Liver (tissue), 9 donors: ENCODE results near the gene PRPF31. TPM values are rescaled to one million over a fixed set of nuclear protein-coding genes. Genes with fewer than 3 reads are reported as not detected.

Experiments
- DNase-seq: peaks from one replicate; pipeline ENCODE4 v3.0.0-alpha.2; 2017; ENCODE audit warnings: low spot score
- H3K27ac ChIP-seq, 2 donors: one replicate each; pipeline ENCODE4 v1.7.0; 2013; ENCODE audit warnings: inconsistent platforms in 2 of 2, low read length in 2 of 2, control low read depth in 1 of 2, low read depth in 1 of 2, mild to moderate bottlenecking in 1 of 2
- H3K27me3 ChIP-seq, 4 donors: one replicate each; pipeline versions ENCODE4 v1.6.1 to v1.7.0; 2013; ENCODE audit warnings: low read length in 3 of 4, inconsistent platforms in 1 of 4, mild to moderate bottlenecking in 1 of 4, moderate library complexity in 1 of 4; ENCODE audit not compliant: control insufficient read depth in 4 of 4, insufficient read depth in 4 of 4
- H3K36me3 ChIP-seq, 4 donors: one replicate each; pipeline versions ENCODE4 v1.6.1 to v1.7.0; 2013; ENCODE audit warnings: low read length in 3 of 4, mild to moderate bottlenecking in 3 of 4, low read depth in 1 of 4, moderate library complexity in 1 of 4; ENCODE audit not compliant: control insufficient read depth in 4 of 4, insufficient read depth in 3 of 4
- H3K4me1 ChIP-seq, 4 donors: one replicate each; pipeline versions ENCODE4 v1.6.1 to v1.7.0; 2013; ENCODE audit warnings: low read length in 3 of 4, mild to moderate bottlenecking in 3 of 4, moderate library complexity in 1 of 4; ENCODE audit not compliant: control insufficient read depth in 4 of 4, insufficient read depth in 4 of 4
- H3K4me3 ChIP-seq, 3 donors: one replicate each; pipeline versions ENCODE4 v1.6.1 to v1.7.0; 2013; ENCODE audit warnings: low read length in 3 of 3, control low read depth in 1 of 3, low read depth in 1 of 3, mild to moderate bottlenecking in 1 of 3
- H3K9ac ChIP-seq, 2 donors: one replicate each; pipeline ENCODE4 v1.7.0; 2013; ENCODE audit warnings: low read length in 2 of 2, mild to moderate bottlenecking in 2 of 2, moderate library complexity in 2 of 2, control low read depth in 1 of 2, low read depth in 1 of 2
- H3K9me3 ChIP-seq, 4 donors: one replicate each; pipeline versions ENCODE4 v1.6.1 to v1.7.0; 2013; ENCODE audit warnings: low read length in 3 of 4; ENCODE audit not compliant: control insufficient read depth in 4 of 4
- ATF3 ChIP-seq: IDR thresholded peaks from 2 replicates; pipeline ENCODE4 v1.6.1; 2016; ENCODE audit warnings: antibody characterized with exemption
- CTCF ChIP-seq: fragments of 150-350 bp; IDR thresholded peaks from 2 replicates; pipeline ENCODE4 v1.5.1; 2017; ENCODE audit warnings: improper control_type of control experiment, low read depth, low read length; ENCODE audit not compliant: missing input control
- EGR1 ChIP-seq, 2 donors: IDR thresholded peaks; 2 replicates each; pipeline ENCODE4 v1.6.1; 2016 to 2018; ENCODE audit warnings: antibody characterized with exemption in 2 of 2, low read depth in 2 of 2
- FOXA1 ChIP-seq: IDR thresholded peaks from 2 replicates; pipeline ENCODE4 v1.6.1; 2016; ENCODE audit warnings: antibody characterized with exemption
- FOXA2 ChIP-seq: IDR thresholded peaks from 2 replicates; pipeline ENCODE4 v1.6.1; 2016; ENCODE audit warnings: antibody characterized with exemption
- GABPA ChIP-seq, 2 donors: IDR thresholded peaks in 1 of 2; conservative IDR thresholded peaks in 1 of 2; 2 replicates each; pipeline ENCODE4 v1.6.1; 2016; ENCODE audit warnings: antibody characterized with exemption in 2 of 2, mild to moderate bottlenecking in 1 of 2, moderate library complexity in 1 of 2
- HNF4A ChIP-seq, 2 donors: conservative IDR thresholded peaks; 2 replicates each; pipeline ENCODE4 v1.6.1; 2016; ENCODE audit warnings: antibody characterized with exemption in 2 of 2, mild to moderate bottlenecking in 2 of 2
- HNF4G ChIP-seq: IDR thresholded peaks from 2 replicates; pipeline ENCODE4 v1.6.1; 2016; ENCODE audit warnings: antibody characterized with exemption
- JUND ChIP-seq, 2 donors: IDR thresholded peaks; 2 replicates each; pipeline ENCODE4 v1.6.1; 2016; ENCODE audit warnings: antibody characterized with exemption in 2 of 2
- MAX ChIP-seq: IDR thresholded peaks from 2 replicates; pipeline ENCODE4 v1.6.1; 2016; ENCODE audit warnings: antibody characterized with exemption
- NR2F2 ChIP-seq: IDR thresholded peaks from 2 replicates; pipeline ENCODE4 v1.6.1; 2016; ENCODE audit warnings: antibody characterized with exemption
- RAD21 ChIP-seq, 2 donors: IDR thresholded peaks; 2 replicates each; pipeline ENCODE4 v1.6.1; 2016; ENCODE audit warnings: antibody characterized with exemption in 2 of 2, mild to moderate bottlenecking in 2 of 2
- RXRA ChIP-seq, 2 donors: IDR thresholded peaks; 2 replicates each; pipeline ENCODE4 v1.6.1; 2017 to 2018; ENCODE audit warnings: antibody characterized with exemption in 2 of 2, mild to moderate bottlenecking in 1 of 2
- SP1 ChIP-seq: IDR thresholded peaks from 2 replicates; pipeline ENCODE4 v1.6.1; 2018; ENCODE audit warnings: antibody characterized with exemption, mild to moderate bottlenecking
- TAF1 ChIP-seq: conservative IDR thresholded peaks from 2 replicates; pipeline ENCODE4 v1.6.1; 2016; ENCODE audit warnings: antibody characterized with exemption, mild to moderate bottlenecking
- YY1 ChIP-seq: IDR thresholded peaks from 2 replicates; pipeline ENCODE4 v1.6.1; 2016; ENCODE audit warnings: antibody characterized with exemption, mild to moderate bottlenecking
- WGBS: extraction: QIAGEN DNeasy Blood & Tissue Kit; methylation state at CpG from one replicate; pipeline ENCODE4 v1.1.7; 2013; 5-methylcytosine and 5-hydroxymethylcytosine counted together
- polyA plus RNA-seq, 2 donors: library from polyadenylated mRNA; stranded (reverse) in 1 of 2; unstranded in 1 of 2; fragments of 200-250 nt in 1 of 2; fragments of >200 nt in 1 of 2; fragmentation: Nextera tagmentation in 1 of 2; extraction: Ambion mirVana in 1 of 2; gene quantifications; one replicate each; pipeline versions ENCODE4 v1.2.1 to v1.2.3, GENCODE V29; 2013 to 2015
- total RNA-seq, 2 donors: library from RNA; depleted of rRNA; stranded (reverse); fragments of >200 nt; gene quantifications; one replicate each; pipeline ENCODE4 v1.2.3, GENCODE V29; 2014
- TF ChIP-seq, protein P1 (sequence below): IDR thresholded peaks from 2 replicates; pipeline ENCODE4 v1.6.1; 2016; ENCODE audit warnings: antibody characterized with exemption, mild to moderate bottlenecking
- TF ChIP-seq, protein P2 (sequence below): IDR thresholded peaks from 2 replicates; pipeline ENCODE4 v1.6.1; 2016; ENCODE audit warnings: antibody characterized with exemption
- donor health status: healthy.
- donor health status: healthy.
- donor health status: healthy.
- donor health status: healthy.
- donor health status: healthy.

PRPF31 gene
- total and polyA plus RNA-seq, 4 donors: 23.8 to 33.0 (median 28.7) TPM

DNA sequence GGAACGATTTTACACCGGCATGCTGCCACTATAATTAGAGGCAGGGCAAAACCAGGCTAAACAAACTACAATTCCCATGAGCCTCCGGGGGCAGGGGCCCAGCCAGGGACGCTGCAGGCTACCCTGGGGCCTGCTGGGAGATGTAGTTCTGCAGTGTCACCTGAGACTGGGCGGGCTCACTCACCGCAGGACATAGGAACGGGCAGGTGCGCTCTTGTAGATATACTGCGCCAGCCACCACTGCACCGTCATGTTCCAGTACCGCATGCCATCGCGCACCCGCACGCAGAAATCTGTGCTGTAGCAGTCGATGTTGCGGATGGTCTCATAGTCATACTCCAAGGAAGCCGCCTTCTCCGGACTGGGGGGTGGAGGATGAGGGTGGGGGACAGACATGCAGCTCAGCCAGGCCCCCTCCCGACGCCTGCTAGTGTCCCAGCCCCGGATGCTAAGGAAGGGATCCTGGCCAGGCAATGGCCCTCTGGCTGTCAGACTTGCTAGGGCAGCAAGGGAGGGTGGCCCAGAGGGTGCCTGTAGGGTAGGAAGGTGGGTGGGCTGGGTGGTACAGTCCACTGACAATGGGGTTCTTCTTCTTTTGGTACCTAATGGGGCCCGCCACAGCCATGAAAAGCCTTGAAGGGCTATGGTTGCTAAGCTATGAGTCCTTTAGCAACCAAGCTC, 63.2 kb downstream of the PRPF31 start:
- H3K27me3 ChIP-seq: no peaks in the 10 kb centered on the region
- no peaks in the 10 kb centered on the region for H3K9me3 ChIP-seq
- no peak overlapping the region for H3K4me3 ChIP-seq
- H3K36me3 ChIP-seq: peaks cover 0 to 16% (median 6%) of the 10 kb centered on the region in 4 donors
- 87% methylated on average over 23 of the region's 23 CpGs for WGBS
- TF ChIP-seq CTCF (no peak), FOXA2 (no peak), YY1 (no peak), HNF4A (conservative IDR thresholded peaks at IDR 0.05) (no peak), RXRA (IDR thresholded peaks at IDR 0.05) (no peak), NR2F2 (no peak), HNF4G (no peak), EGR1 (IDR thresholded peaks at IDR 0.05; ENCODE audit: low read depth in 2 of 2) (no peak), MAX (no peak), RAD21 (IDR thresholded peaks at IDR 0.05) (no peak), TAF1 (no peak), SP1 (no peak), GABPA (IDR thresholded peaks at IDR 0.05 in 1 of 2, conservative IDR thresholded peaks at IDR 0.05 in 1 of 2) (no peak), JUND (IDR thresholded peaks at IDR 0.05) (no peak), ATF3 (no peak), FOXA1 (no peak)
- TF ChIP-seq, protein P1, sequence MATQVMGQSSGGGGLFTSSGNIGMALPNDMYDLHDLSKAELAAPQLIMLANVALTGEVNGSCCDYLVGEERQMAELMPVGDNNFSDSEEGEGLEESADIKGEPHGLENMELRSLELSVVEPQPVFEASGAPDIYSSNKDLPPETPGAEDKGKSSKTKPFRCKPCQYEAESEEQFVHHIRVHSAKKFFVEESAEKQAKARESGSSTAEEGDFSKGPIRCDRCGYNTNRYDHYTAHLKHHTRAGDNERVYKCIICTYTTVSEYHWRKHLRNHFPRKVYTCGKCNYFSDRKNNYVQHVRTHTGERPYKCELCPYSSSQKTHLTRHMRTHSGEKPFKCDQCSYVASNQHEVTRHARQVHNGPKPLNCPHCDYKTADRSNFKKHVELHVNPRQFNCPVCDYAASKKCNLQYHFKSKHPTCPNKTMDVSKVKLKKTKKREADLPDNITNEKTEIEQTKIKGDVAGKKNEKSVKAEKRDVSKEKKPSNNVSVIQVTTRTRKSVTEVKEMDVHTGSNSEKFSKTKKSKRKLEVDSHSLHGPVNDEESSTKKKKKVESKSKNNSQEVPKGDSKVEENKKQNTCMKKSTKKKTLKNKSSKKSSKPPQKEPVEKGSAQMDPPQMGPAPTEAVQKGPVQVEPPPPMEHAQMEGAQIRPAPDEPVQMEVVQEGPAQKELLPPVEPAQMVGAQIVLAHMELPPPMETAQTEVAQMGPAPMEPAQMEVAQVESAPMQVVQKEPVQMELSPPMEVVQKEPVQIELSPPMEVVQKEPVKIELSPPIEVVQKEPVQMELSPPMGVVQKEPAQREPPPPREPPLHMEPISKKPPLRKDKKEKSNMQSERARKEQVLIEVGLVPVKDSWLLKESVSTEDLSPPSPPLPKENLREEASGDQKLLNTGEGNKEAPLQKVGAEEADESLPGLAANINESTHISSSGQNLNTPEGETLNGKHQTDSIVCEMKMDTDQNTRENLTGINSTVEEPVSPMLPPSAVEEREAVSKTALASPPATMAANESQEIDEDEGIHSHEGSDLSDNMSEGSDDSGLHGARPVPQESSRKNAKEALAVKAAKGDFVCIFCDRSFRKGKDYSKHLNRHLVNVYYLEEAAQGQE: no peak
- TF ChIP-seq, protein P2, sequence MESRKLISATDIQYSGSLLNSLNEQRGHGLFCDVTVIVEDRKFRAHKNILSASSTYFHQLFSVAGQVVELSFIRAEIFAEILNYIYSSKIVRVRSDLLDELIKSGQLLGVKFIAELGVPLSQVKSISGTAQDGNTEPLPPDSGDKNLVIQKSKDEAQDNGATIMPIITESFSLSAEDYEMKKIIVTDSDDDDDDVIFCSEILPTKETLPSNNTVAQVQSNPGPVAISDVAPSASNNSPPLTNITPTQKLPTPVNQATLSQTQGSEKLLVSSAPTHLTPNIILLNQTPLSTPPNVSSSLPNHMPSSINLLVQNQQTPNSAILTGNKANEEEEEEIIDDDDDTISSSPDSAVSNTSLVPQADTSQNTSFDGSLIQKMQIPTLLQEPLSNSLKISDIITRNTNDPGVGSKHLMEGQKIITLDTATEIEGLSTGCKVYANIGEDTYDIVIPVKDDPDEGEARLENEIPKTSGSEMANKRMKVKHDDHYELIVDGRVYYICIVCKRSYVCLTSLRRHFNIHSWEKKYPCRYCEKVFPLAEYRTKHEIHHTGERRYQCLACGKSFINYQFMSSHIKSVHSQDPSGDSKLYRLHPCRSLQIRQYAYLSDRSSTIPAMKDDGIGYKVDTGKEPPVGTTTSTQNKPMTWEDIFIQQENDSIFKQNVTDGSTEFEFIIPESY: no peak
- no peak overlapping the region for H3K9ac ChIP-seq
- no peaks in the 10 kb centered on the region for H3K4me1 ChIP-seq
- DNase-seq: peak; percentile 70
- H3K27ac ChIP-seq: no peak overlapping the region
